ENCODE results near the gene PGA5.
A peak's percentile ranks its signal among the peaks of the same experiment; 100 is the strongest.

PGA5 gene

DNA sequence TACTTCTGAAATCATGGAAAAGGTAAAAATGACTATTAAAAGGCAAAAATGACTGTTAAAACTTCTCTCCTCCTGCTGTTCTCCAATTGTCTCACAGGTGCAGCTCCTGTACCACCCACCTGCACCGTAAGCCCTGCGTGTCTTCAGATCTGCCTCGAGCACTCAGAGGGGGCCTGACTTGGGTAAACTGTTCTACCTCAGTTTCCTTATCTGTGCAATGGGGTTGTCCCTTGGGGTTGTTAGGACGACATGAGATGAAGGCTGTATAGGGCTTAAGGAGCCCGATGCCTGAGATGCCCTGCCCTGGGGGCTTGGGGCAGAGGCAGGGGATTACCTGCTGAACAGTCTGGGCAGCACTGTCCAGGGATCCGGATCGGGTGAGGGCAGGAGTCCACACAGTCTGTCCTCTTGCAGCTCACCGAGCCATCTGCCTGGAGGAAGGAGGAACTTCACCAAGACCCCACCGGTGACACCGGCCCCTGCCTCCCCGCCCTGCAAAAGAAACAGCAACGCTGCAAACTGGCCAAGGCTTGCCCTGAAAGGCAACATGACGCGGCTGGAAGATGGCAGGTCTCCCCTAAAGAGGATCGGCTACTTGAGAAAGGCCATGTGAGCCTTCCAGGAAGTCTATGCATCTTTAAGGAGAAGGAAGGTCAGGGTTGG, 27.7 kb downstream of the PGA5 start:
- no peak for ATAC-seq (replicated peaks)
- H3K27me3 Mint-ChIP-seq, result no peaks in the 10 kb centered on the region
- no peaks in the 10 kb centered on the region for H3K9me3 Mint-ChIP-seq
- no peak for DNase-seq
- H3K4me1 Mint-ChIP-seq, result no peaks in the 10 kb centered on the region
- H3K4me3 Mint-ChIP-seq, result no peak overlapping the region
- H3K27ac Mint-ChIP-seq, result no peak overlapping the region
- peaks cover under 1 to 1% of the 10 kb centered on the region in 2 donors for H3K36me3 Mint-ChIP-seq

DNA sequence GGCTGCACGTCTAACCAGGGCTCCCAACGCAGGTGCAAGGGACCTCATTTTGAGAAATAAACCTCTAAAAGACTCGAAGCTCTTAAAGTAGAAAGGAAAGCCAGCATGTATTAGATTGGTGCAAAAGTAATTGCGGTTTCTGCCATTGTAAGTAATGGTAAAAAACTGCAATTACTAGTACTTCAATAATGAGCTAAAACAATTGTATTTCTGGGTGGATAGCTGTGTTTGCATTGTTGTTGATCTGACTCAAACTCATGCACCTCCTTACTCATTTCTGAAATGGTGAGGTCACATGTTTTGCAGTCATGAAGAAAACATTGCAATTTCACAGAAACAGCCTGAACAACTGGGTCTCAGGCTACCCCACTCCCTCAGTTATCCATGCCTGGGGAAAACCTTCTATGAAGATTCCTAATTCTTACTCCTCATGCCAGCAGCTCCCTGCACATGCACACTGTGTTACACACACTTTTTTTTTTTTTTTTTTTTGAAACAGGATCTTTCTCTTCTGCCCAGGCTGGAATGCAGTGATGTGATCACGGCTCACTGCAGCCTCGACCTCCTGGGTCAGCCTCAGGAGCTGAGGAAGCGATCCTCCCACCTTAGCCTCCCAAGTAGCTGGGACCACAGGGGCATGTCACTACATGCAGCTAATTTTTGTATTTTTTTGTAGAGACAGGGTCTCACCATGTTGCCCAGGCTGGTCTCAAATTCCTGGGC, 29.5 kb downstream of the PGA5 start:
- ATAC-seq (replicated peaks) (peak in 1 of 2 donors; percentile 31), DNase-seq (no peak)
- no peaks in the 10 kb centered on the region for H3K36me3 Mint-ChIP-seq
- H3K4me1 Mint-ChIP-seq, result no peaks in the 10 kb centered on the region
- no peaks in the 10 kb centered on the region for H3K9me3 Mint-ChIP-seq
- H3K4me3 Mint-ChIP-seq, result no peak overlapping the region
- H3K27me3 Mint-ChIP-seq, result no peaks in the 10 kb centered on the region
- H3K27ac Mint-ChIP-seq, result no peak overlapping the region

DNA sequence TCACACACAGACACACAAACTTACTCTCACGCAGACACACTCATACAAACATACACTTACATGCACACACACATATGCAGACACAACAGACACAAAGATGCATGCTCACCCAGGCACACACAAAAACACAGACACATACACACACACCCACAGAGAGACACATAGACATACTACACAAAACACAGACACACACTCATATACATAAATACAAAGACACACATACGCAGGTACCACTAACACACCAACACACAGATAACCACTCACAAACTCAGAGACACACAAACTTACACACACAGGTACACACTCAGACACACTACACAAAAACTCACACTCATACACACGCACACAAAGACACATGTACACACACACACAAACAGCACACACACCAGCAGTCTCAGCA, 31.8 kb downstream of the PGA5 start:
- Mint-ChIP-seq H3K4me1 (no peaks in the 10 kb centered on the region), H3K27ac (no peak overlapping the region), H3K4me3 (no peak overlapping the region), H3K27me3 (no peaks in the 10 kb centered on the region), H3K9me3 (no peaks in the 10 kb centered on the region), H3K36me3 (no peaks in the 10 kb centered on the region)
- DNase-seq (no peak), ATAC-seq (replicated peaks) (no peak)

DNA sequence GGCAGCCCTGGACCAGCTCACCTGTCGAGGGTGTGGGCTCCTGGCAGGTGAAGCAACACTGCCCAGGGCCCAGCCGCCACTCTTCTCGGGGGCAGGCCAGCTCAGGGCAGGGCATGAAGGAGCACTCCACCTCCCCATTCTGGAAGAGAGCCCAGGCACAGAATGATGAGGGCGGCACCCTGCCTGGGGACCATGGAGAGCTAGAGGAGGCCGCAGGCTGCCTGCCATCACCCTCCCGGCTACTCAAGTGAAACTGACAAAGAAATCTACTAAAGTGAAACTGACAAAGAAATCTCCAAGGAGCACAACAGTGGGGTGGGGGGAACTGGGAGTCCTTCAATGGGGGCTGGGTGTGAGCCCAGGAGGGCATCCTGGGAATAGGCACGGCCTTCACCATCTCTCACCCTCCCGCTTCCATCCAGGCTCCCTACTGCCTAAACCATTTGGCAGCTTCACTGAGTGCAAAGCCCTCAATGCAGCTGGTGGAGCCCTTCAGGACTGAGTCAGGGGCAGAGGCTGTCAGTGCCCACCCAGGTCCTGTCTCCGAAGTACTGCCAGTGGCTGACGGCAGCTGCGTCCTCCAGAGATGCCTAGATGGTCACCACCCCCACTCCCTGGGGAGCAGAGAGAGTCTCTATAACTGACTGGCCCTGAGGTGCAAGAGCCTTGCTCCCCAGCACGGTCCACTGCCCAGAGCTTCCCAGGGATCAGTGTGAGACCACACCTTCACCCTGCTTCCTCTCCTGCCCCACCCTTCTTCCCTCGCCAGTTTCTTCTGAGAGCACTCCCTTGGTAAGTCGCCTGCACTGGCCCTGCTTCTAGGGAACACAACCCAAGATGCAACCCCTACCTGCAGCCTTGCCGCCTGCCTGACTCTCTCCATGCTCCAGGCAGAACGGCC, 32.5 kb downstream of the PGA5 start:
- DNase-seq (no peak), ATAC-seq (replicated peaks) (no peak)
- H3K36me3 Mint-ChIP-seq, result peaks cover 5 to 7% of the 10 kb centered on the region in 2 donors
- no peak overlapping the region for H3K27ac Mint-ChIP-seq
- no peak overlapping the region for H3K4me3 Mint-ChIP-seq
- H3K27me3 Mint-ChIP-seq, result no peaks in the 10 kb centered on the region
- no peaks in the 10 kb centered on the region for H3K4me1 Mint-ChIP-seq
- no peaks in the 10 kb centered on the region for H3K9me3 Mint-ChIP-seq

DNA sequence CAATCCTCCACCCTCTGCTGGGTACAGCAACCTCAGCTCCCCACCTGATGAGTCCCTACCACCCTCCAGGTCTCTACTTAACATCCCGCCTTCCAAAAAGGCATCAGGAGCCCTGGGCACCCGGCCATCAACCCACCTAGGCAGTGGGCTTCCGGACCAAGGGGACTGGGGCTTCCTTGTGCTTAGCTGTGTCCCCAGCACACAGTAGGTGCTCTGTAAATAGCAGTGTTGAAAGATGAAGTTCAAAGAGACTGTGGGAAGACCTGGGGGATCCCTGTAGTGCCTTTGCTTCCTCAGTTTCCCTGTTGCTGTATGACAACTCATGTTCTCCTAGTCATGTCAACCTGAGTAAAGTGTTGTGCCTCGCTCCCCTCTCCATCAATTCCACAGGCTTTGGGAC, 33.1 kb downstream of the PGA5 start:
- Mint-ChIP-seq H3K36me3 (peaks cover 6 to 9% of the 10 kb centered on the region in 2 donors), H3K27ac (no peak overlapping the region), H3K4me1 (no peaks in the 10 kb centered on the region), H3K27me3 (no peaks in the 10 kb centered on the region), H3K9me3 (no peaks in the 10 kb centered on the region), H3K4me3 (no peak overlapping the region)
- ATAC-seq (replicated peaks) (no peak), DNase-seq (no peak)

DNA sequence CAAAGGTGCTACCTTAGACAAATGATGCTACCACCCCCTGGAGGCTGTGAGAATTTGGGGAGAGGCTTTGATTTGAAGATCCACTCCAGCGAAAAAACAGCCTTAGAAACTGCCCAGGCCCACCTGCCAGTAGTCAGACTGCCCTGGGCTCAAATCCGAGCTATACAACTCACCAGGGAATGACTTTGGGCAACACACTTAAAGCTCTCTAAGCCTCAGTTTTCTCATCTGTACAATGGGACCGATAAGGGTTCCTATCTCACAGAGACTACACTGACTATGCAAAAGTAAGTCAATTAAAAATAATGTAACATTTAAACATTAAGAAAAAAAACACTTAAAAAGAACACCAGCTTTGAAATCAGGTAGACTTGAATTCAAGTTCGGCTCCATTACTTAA, 34.2 kb downstream of the PGA5 start:
- Mint-ChIP-seq H3K4me1 (no peaks in the 10 kb centered on the region), H3K27ac (no peak overlapping the region), H3K27me3 (no peaks in the 10 kb centered on the region), H3K36me3 (peaks cover 8 to 13% of the 10 kb centered on the region in 2 donors), H3K9me3 (no peaks in the 10 kb centered on the region), H3K4me3 (no peak overlapping the region)
- no peak for ATAC-seq (replicated peaks)
- DNase-seq, result no peak

DNA sequence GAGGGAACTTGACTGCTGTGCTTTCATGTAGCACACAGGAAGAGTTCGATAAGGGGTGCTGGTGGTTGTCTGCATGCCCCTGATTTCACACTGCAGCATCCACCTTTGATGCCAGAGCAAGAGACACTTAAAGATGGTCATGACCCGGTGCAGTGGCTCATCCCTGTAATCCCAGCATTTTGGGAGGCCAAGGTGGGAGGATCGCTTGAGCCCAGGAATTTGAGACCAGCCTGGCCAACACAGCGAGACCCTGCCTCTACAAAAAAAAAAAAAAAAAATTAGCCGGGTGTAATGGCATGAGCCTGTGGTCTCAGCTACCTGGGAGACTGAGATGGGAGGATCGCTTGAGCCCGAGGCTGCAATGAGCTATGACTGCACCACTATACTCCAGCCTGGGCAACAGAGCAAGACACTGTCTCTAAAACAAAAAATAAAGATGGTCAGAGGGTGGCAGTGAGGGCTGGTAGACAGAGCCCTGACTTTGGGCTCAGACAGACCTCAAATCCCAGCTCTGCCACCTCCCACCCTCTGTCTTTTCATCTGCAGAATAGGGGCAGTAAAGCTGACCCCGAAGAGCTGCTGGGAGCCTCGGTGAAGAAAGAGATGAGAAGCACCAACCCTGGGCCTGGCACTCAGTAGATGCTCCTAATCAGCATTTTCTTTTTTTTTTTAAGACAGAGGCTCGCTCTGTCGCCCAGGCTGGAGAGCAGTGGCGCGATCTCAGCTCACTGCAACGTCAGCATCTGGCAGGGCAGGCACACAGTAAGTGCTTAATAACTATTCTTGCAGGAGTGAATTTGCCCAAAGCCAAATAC, 36.4 kb downstream of the PGA5 start:
- DNase-seq (no peak), ATAC-seq (replicated peaks) (no peak)
- no peak overlapping the region for H3K27ac Mint-ChIP-seq
- peaks cover 0 to 2% of the 10 kb centered on the region in 2 donors for H3K9me3 Mint-ChIP-seq
- peaks cover 22 to 25% of the 10 kb centered on the region in 2 donors for H3K36me3 Mint-ChIP-seq
- no peaks in the 10 kb centered on the region for H3K4me1 Mint-ChIP-seq
- H3K4me3 Mint-ChIP-seq, result no peak overlapping the region
- no peaks in the 10 kb centered on the region for H3K27me3 Mint-ChIP-seq

DNA sequence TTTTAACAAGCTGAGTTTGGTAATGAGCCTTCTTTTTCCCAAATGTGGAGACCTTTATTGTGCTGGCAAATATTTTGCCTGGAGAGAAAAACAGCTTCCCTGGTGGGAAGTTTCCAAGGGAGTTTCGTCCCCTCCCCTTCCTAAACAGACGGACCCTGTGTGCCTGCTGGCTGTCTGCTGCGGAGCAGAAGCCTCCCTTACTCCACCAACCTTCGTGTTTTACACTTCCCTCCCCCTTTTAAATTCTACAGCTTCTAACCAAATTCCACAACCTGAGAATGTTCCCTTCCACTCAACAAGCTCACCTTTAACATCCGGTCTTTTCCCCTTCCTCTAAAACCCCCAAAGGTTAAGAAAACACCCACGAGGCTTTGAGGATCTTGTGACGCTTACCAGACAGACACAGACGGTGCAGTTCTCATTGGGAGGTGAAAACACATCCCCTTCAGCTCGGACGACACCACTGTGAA, 37.1 kb downstream of the PGA5 start:
- H3K4me1 Mint-ChIP-seq, result no peaks in the 10 kb centered on the region
- peaks cover 24 to 25% of the 10 kb centered on the region in 2 donors for H3K36me3 Mint-ChIP-seq

DNA sequence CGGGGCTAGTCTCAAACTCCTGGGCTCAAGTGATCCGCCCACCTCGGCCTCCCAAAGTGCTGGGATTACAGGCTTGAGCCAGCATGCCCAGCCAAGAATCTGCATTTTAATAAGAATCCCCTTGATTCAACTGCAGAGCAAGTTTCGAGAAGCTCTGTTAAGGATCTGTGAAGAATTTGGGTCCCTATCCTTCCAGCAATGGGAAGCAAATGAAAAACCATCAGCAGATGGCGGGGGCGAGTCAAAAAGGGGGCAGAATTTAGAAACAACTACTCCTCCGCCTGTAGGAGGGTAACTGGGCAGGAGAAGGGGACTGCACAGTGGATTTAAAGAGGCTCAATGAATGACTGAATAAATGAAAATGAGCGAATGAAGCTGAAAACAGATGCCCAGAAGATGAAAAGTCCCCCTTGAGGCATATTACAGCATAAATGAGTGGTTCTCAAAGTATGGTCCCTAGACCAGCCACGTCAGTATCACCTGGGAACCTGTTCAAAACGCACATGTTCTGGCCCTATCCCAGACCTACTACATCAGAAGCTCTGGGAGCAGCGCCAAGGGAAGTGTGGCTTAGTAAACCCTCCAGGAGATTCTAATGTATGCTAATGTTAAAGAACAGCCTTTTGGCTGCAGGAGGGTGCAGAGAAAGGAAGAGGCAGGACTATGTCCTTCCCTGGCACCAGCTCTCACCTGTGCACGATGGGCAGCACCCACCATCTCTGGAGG, 39.1 kb downstream of the PGA5 start:
- H3K27me3 Mint-ChIP-seq, result no peaks in the 10 kb centered on the region
- peaks cover 0 to 5% of the 10 kb centered on the region in 2 donors for H3K9me3 Mint-ChIP-seq
- H3K36me3 Mint-ChIP-seq, result peaks cover 40 to 41% of the 10 kb centered on the region in 2 donors
- H3K27ac Mint-ChIP-seq, result no peak overlapping the region
- DNase-seq (no peak), ATAC-seq (replicated peaks) (no peak)
- no peaks in the 10 kb centered on the region for H3K4me1 Mint-ChIP-seq
- no peak overlapping the region for H3K4me3 Mint-ChIP-seq

More for the DNA sequence above, 37.1 kb downstream of the PGA5 start:
- DNase-seq (no peak), ATAC-seq (replicated peaks) (no peak)
- Mint-ChIP-seq H3K27ac (no peak overlapping the region), H3K27me3 (no peaks in the 10 kb centered on the region), H3K4me3 (no peak overlapping the region), H3K9me3 (peaks cover 0 to 2% of the 10 kb centered on the region in 2 donors)

DNA sequence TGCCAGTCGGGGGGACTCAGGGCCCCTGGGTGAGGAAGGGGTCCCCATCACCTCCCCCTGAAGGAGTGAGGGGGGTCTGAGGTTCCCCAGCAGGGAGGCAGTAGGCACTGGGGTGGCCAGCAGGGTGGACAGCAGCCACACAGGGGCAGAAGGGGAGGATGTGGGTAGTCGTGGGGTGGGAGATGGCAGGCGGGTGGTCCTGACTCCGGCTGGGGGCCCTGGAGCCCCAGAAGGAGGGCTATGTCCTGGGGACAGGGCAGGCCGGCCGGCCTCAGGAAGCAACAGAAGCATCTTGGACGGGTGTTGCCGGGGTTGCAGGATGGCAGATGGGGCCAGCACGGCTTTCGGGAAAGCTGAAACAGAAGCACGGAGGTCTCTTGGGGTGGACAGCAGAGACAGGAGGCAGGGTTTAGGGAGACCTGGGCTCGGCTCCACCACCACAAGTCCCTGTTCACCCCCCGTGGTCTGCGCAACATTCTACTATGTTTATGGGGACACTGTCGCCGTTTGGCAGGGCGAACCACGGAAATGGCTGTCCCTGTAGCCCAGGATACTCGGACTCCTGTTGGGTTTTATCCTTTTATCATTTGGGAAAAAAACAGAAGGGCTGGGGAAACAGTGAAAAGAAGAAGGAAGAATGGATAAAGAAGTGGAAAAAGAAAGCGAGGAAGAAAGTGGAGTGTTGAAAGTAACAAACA, 40.1 kb downstream of the PGA5 start:
- no peaks in the 10 kb centered on the region for H3K4me1 Mint-ChIP-seq
- H3K4me3 Mint-ChIP-seq, result no peak overlapping the region
- DNase-seq (no peak), ATAC-seq (replicated peaks) (no peak)
- H3K27me3 Mint-ChIP-seq, result no peaks in the 10 kb centered on the region
- H3K36me3 Mint-ChIP-seq, result peaks cover 40 to 49% of the 10 kb centered on the region in 2 donors
- peaks cover 0 to 5% of the 10 kb centered on the region in 2 donors for H3K9me3 Mint-ChIP-seq
- no peak overlapping the region for H3K27ac Mint-ChIP-seq

DNA sequence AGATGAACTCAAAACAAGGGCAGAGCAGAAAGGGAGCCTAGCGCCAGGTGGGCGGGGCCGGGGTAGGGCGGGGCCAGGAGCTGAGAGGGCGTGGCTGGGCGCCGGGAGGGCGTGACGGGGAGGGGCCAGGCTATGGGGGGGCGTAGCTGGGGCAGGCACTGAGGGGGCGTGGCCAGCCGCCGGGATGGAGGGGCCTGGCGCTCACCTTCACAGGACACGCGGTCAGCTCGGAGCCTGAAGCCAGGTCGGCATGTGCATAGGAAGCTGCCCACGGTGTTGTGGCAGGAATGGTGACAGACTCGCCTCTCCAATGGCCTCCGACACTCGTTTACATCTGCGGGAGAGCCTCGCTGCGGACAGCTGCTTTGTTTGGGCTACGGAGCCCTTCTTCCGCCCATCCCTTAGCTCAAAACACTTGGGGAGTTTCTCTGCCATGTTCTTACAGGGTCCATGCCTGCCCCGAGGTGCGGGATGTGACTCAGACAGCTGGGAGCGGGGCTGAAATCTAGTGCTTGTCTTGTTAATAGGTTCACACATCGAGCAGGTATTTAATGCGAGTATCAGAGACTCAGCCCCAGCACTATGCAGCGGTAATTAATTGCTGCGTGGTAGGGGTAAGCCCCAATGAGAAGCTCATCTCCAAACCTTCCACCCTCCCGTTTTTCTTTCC, 40.7 kb downstream of the PGA5 start:
- DNase-seq, result no peak
- H3K4me1 Mint-ChIP-seq, result no peaks in the 10 kb centered on the region
- no peak overlapping the region for H3K27ac Mint-ChIP-seq
- H3K4me3 Mint-ChIP-seq, result no peak overlapping the region
- H3K36me3 Mint-ChIP-seq, result peaks cover 40 to 51% of the 10 kb centered on the region in 2 donors
- peak; percentile 55 to 72 for ATAC-seq (replicated peaks)
- no peaks in the 10 kb centered on the region for H3K27me3 Mint-ChIP-seq
- H3K9me3 Mint-ChIP-seq, result peaks cover 0 to 5% of the 10 kb centered on the region in 2 donors

DNA sequence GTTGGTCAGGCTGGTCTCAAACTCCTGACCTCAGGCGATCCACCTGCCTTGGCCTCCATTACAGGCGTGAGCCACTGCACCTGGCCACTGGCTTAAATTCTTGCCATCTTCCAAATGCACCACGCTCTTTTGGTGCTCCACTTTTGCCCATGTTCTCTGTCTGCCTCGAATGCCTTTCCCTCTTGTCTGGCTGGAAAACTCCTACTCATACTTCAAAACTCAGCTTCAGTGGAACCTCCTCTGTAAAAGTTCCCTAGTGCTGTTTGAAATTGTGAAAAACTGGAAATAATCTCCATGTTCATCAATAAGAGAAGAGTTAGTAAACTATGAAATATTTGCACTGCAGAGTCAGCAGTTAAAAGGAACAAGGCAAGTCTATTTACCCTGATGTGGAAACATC, 42.6 kb downstream of the PGA5 start:
- peaks cover 0 to 5% of the 10 kb centered on the region in 2 donors for H3K9me3 Mint-ChIP-seq
- H3K27me3 Mint-ChIP-seq, result no peaks in the 10 kb centered on the region
- DNase-seq (no peak), ATAC-seq (replicated peaks) (no peak)
- peaks cover 36 to 52% of the 10 kb centered on the region in 2 donors for H3K36me3 Mint-ChIP-seq
- H3K27ac Mint-ChIP-seq, result no peak overlapping the region
- no peaks in the 10 kb centered on the region for H3K4me1 Mint-ChIP-seq
- H3K4me3 Mint-ChIP-seq, result no peak overlapping the region

Data from stimulated activated naive B cell treated with anti-CD40 and anti-IgM and Interleukin-4, amounts not matched to agents 10 μg/mL and 1 μg/mL and 100 μg/mL, for 72 hours (primary cell).